Tibial nerve (tissue), 4 donors: Measurements from ENCODE around the gene C8G. TPM values are rescaled to one million over a fixed set of nuclear protein-coding genes. Genes with fewer than 3 reads are reported as not detected.

Experiments used
- DNase-seq, 2 donors: peaks; one replicate each; pipeline ENCODE4 v3.0.0-alpha.2; 2019; ENCODE audit warnings: low spot score in 2 of 2
- H3K27ac ChIP-seq, 4 donors: fragments of 200-600 bp; sonication (generic) in 3 of 4; one replicate each; pipeline ENCODE4 v1.5.1; 2017 to 2019; ENCODE audit warnings: mild to moderate bottlenecking in 1 of 4
- H3K27me3 ChIP-seq, 2 donors: fragments of 200-600 bp; sonication (generic) in 1 of 2; one replicate each; pipeline versions ENCODE4 v1.5.1 to v1.6.0; 2017 to 2019
- H3K36me3 ChIP-seq, 3 donors: fragments of 200-600 bp; sonication (generic); one replicate each; pipeline ENCODE4 v1.5.1; 2018 to 2019
- H3K4me1 ChIP-seq, 4 donors: fragments of 200-600 bp; sonication (generic) in 3 of 4; one replicate each; pipeline ENCODE4 v1.5.1; 2017 to 2019
- H3K4me3 ChIP-seq, 4 donors: fragments of 200-600 bp; sonication (generic) in 3 of 4; one replicate each; pipeline ENCODE4 v1.5.1; 2017 to 2019; ENCODE audit warnings: mild to moderate bottlenecking in 1 of 4, moderate library complexity in 1 of 4
- H3K9me3 ChIP-seq, 4 donors: fragments of 200-600 bp; sonication (generic) in 3 of 4; one replicate each; pipeline ENCODE4 v1.5.1; 2017 to 2019
- CTCF ChIP-seq, 5 experiments: fragments of 200-600 bp in 3 of 5; fragments of 450-650 bp in 2 of 5; sonication (generic) in 3 of 5; IDR thresholded peaks; one replicate each; pipeline ENCODE4 v1.5.1; 2016 to 2019; ENCODE audit warnings: antibody characterized with exemption in 5 of 5, mild to moderate bottlenecking in 3 of 5, moderate library complexity in 2 of 5
- EP300 ChIP-seq, 2 donors: sonication (generic); formaldehyde crosslinking; IDR thresholded peaks; one replicate each; pipeline ENCODE4 v1.6.1; 2017; ENCODE audit warnings: antibody characterized with exemption in 2 of 2, mild to moderate bottlenecking in 1 of 2
- POLR2A ChIP-seq, 2 donors: fragments of 450-650 bp; IDR thresholded peaks; one replicate each; pipeline ENCODE4 v1.6.1; 2017; ENCODE audit warnings: antibody characterized with exemption in 2 of 2, mild to moderate bottlenecking in 2 of 2, moderate library complexity in 2 of 2
- WGBS, 2 donors: methylation state at CpG; one replicate each; pipeline ENCODE4 v1.1.5; 2018; 5-methylcytosine and 5-hydroxymethylcytosine counted together
- total RNA-seq, 4 donors: library from RNA; depleted of rRNA; stranded (reverse); fragments of >200 nt; gene quantifications; one replicate each; pipeline ENCODE4 v1.1.0, GENCODE V29; 2016

C8G gene
- total RNA-seq, 4 donors from 2014 or later: 3.3 to 5.1 TPM; not detected in 2

- WGBS, 2 donors: 65 to 66% methylated on average over 10 to 12 of the region's 15 CpGs
- H3K27ac ChIP-seq: peak overlapping the region in 3 of 4 donors; percentile 30 to 90 (median 59)
These were observed 29.9 kb downstream of the C8G start for GRCh38 chr9:136974817-136975535.

GRCh38 chr9:136975644-136976043 is 30.6 kb downstream of the C8G start:
- TF ChIP-seq EP300 (IDR thresholded peaks at IDR 0.05): no peak
- no peak for TF ChIP-seq POLR2A (IDR thresholded peaks at IDR 0.05)
- no peak for TF ChIP-seq CTCF (IDR thresholded peaks at IDR 0.05)
- DNase-seq: no peak
- 40 to 43% methylated on average over 6 to 7 of the region's 14 CpGs for WGBS, 2 donors
- Histone ChIP-seq H3K9me3 (no peaks in the 10 kb centered on the region), H3K4me3 (no peak overlapping the region), H3K36me3 (peaks cover 0 to 5% (median 0%) of the 10 kb centered on the region in 3 donors), H3K4me1 (peaks cover 0 to 74% (median 7%) of the 10 kb centered on the region in 4 donors), H3K27ac (peak overlapping the region; percentile 7 to 90 (median 44)), H3K27me3 (no peaks in the 10 kb centered on the region)

More at GRCh38 chr9:136974817-136975535, 29.9 kb downstream of the C8G start:
- H3K36me3 ChIP-seq: no peaks in the 10 kb centered on the region
- H3K27me3 ChIP-seq: no peaks in the 10 kb centered on the region
- H3K4me1 ChIP-seq: peaks cover 0 to 70% (median 7%) of the 10 kb centered on the region in 4 donors
- DNase-seq: no peak
- no peaks in the 10 kb centered on the region for H3K9me3 ChIP-seq
- H3K4me3 ChIP-seq: no peak overlapping the region
- no peak for TF ChIP-seq CTCF (IDR thresholded peaks at IDR 0.05)
- no peak for TF ChIP-seq EP300 (IDR thresholded peaks at IDR 0.05)
- TF ChIP-seq POLR2A (IDR thresholded peaks at IDR 0.05): no peak

GRCh38 chr9:136977223-136977622 is 32.2 kb downstream of the C8G start, which contains the start of gene PTGDS:
TSS of gene PTGDS (plus strand) at chr9:136977504. CDS start at chr9:136977579, 75 bp downstream.
- peaks cover 0 to 84% (median 7%) of the 10 kb centered on the region in 4 donors for H3K4me1 ChIP-seq
- peak in 1 of 2 donors; percentile 63 for TF ChIP-seq POLR2A (IDR thresholded peaks at IDR 0.05)
- no peak for TF ChIP-seq CTCF (IDR thresholded peaks at IDR 0.05)
- TF ChIP-seq EP300 (IDR thresholded peaks at IDR 0.05): peak; percentile 44 to 77
- peak within 1 kb of the TSS; percentile 32 to 90 (median 68) for H3K27ac ChIP-seq
- H3K36me3 ChIP-seq: peaks cover 0 to 5% (median 0%) of the 10 kb centered on the region in 3 donors
- WGBS, 2 donors: 44 to 45% methylated on average over 4 to 7 of the region's 10 CpGs
- H3K27me3 ChIP-seq: no peaks in the 10 kb centered on the region
- peak within 1 kb of the TSS; percentile 39 to 68 (median 46) for H3K4me3 ChIP-seq
- DNase-seq: peak; percentile 65 to 66
- no peaks in the 10 kb centered on the region for H3K9me3 ChIP-seq

GRCh38 chr9:136977649-136978072 is 32.6 kb downstream of the C8G start:
- Histone ChIP-seq H3K36me3 (peaks cover 0 to 5% (median 0%) of the 10 kb centered on the region in 3 donors), H3K27me3 (no peaks in the 10 kb centered on the region), H3K4me1 (peaks cover 0 to 79% (median 7%) of the 10 kb centered on the region in 4 donors), H3K9me3 (no peaks in the 10 kb centered on the region), H3K4me3 (peak overlapping the region; percentile 39 to 68 (median 46)), H3K27ac (peak overlapping the region; percentile 32 to 90 (median 68))
- no peak for DNase-seq
- TF ChIP-seq CTCF (IDR thresholded peaks at IDR 0.05): no peak
- TF ChIP-seq EP300 (IDR thresholded peaks at IDR 0.05): no peak
- no peak for TF ChIP-seq POLR2A (IDR thresholded peaks at IDR 0.05)
- 11 to 40% methylated on average over 4 to 33 of the region's 33 CpGs for WGBS, 2 donors
